Measurements from ENCODE around the gene HYCC1. TPM values are rescaled to one million over a fixed set of nuclear protein-coding genes. Genes with fewer than 3 reads are reported as not detected.

HYCC1 gene
- total RNA-seq, 1 experiment from 2014 or later, result 48.9 TPM

DNA sequence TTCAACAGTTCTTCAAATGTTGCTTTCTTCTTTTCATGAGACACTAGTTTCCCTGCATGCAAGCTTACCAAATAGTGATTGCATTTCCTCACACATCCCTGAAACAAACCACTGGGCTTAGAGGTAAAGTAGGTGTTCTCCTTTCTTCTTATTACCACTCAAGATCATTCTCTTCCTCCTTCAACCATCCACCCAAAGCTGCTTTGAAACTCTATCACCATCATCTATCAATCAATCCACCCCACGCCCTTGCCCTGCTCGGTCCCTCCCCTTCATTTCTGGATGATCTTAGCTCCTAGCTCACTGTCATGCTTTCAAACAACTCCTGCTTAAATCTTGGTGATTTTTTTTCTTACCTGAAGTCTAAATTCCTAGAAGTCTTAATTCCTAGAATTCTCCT is 18.9 kb downstream of the HYCC1 start:
- CTCF ChIA-PET, result interaction anchor here (0.5 to 1.3 kb wide), 5 partner anchors 15 to 277 kb away, joined by 3 to 4 read pairs (median 3); no protein-coding TSS in a partner anchor
- no peaks in the 10 kb centered on the region for H3K9me3 Mint-ChIP-seq (ENCODE audit: unreplicated experiment)
- H3K27ac Mint-ChIP-seq (ENCODE audit: low read depth, unreplicated experiment), result no peak overlapping the region
- intact Hi-C loops (cut with micrococcal nuclease), result no loop called here
- H3K4me1 Mint-ChIP-seq (ENCODE audit: insufficient read depth, unreplicated experiment), result peaks cover 22% of the 10 kb centered on the region
- H3K36me3 Mint-ChIP-seq (ENCODE audit: insufficient read depth, unreplicated experiment), result no peaks in the 10 kb centered on the region
- POLR2A ChIA-PET, result interaction anchor here (4.9 kb wide), 1 partner anchor 16 kb away, joined by 37 read pairs; no protein-coding TSS in a partner anchor
- no peak for DNase-seq (ENCODE audit: unreplicated experiment)
- H3K27me3 Mint-ChIP-seq (ENCODE audit: insufficient read depth, unreplicated experiment), result no peaks in the 10 kb centered on the region
- no TSS peak for BruUV-seq (replicated peaks)
- TF ChIP-seq, protein P1, sequence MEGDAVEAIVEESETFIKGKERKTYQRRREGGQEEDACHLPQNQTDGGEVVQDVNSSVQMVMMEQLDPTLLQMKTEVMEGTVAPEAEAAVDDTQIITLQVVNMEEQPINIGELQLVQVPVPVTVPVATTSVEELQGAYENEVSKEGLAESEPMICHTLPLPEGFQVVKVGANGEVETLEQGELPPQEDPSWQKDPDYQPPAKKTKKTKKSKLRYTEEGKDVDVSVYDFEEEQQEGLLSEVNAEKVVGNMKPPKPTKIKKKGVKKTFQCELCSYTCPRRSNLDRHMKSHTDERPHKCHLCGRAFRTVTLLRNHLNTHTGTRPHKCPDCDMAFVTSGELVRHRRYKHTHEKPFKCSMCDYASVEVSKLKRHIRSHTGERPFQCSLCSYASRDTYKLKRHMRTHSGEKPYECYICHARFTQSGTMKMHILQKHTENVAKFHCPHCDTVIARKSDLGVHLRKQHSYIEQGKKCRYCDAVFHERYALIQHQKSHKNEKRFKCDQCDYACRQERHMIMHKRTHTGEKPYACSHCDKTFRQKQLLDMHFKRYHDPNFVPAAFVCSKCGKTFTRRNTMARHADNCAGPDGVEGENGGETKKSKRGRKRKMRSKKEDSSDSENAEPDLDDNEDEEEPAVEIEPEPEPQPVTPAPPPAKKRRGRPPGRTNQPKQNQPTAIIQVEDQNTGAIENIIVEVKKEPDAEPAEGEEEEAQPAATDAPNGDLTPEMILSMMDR (IDR thresholded peaks at IDR 0.05; ENCODE audit: unreplicated experiment), result no peak
- no peak overlapping the region for H3K4me3 Mint-ChIP-seq (ENCODE audit: unreplicated experiment)

DNA sequence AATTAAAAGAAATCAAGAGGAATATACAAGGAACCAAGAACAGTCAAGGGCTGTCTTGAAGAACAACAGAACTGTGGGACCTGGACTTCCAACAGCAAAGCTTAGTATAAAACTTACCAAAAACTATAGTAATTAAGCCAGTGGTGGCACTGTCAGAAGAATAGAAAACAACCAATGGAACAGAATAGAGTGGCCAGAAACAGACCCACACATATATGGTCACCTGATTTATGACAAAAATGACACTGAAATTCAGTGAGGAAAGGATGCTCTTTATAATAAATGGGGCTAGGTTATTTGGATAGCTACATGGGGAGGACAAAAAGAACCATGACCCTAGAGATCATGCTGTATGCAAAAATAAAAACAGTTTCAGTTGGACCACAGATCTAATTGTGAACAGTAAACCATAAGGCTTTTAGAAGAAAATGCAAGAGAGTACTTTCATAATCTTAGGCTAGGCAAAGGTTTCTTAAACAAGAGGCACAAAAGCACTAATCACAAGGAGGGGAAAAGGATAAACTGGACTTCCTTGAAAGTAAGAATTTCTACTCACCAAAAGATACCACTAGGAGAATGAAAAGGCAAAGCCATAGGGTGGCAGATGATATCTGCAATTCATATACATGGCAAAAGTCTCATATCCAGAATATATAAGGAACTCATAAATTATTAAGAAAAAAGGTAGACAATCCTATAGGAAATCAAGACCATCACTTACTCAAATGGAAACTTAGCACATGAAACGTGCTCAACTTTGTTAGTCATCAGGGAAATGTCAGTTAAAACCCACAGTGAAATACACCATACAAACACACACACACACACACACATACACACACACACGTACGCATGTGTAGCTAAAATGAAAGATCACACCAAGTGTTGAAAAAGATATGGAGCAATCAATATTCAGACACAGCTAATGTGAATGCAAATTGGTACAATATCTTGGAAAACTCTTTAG is 20.8 kb downstream of the HYCC1 start:
- Mint-ChIP-seq H3K36me3 (ENCODE audit: insufficient read depth, unreplicated experiment) (peaks cover 5% of the 10 kb centered on the region), H3K4me1 (ENCODE audit: insufficient read depth, unreplicated experiment) (peaks cover 15% of the 10 kb centered on the region), H3K4me3 (ENCODE audit: unreplicated experiment) (no peak overlapping the region), H3K9me3 (ENCODE audit: unreplicated experiment) (no peaks in the 10 kb centered on the region), H3K27ac (ENCODE audit: low read depth, unreplicated experiment) (no peak overlapping the region), H3K27me3 (ENCODE audit: insufficient read depth, unreplicated experiment) (no peaks in the 10 kb centered on the region)
- DNase-seq (ENCODE audit: unreplicated experiment), result no peak
- CTCF ChIA-PET, result no interaction called here
- TF ChIP-seq, protein P1 (IDR thresholded peaks at IDR 0.05; ENCODE audit: unreplicated experiment), result no peak
- intact Hi-C loops (cut with micrococcal nuclease), result no loop called here
- POLR2A ChIA-PET, result interaction anchor here (0.6 to 4.9 kb wide), 3 partner anchors 11 to 97 kb away, joined by 3 to 37 read pairs (median 3); no protein-coding TSS in a partner anchor
- no TSS peak for BruUV-seq (replicated peaks)

DNA sequence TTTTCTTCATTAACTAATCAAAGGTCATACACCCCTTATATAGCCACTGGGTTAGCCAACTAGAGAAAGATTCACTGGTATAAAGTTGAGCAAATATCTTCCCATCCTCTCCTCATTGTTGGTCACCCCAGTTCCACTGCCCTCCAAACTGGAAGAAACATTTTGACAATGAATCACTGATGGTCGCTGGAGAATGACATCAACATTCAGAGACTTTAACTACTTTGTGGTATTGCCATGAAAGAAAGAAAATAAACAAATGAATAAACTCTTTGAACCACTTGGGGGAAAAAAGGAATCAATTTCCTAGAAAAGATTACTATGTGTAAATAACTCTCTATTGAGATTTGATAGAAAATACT is 23.4 kb downstream of the HYCC1 start:
- no peak for DNase-seq (ENCODE audit: unreplicated experiment)
- H3K27me3 Mint-ChIP-seq (ENCODE audit: insufficient read depth, unreplicated experiment), result no peaks in the 10 kb centered on the region
- H3K9me3 Mint-ChIP-seq (ENCODE audit: unreplicated experiment), result no peaks in the 10 kb centered on the region
- intact Hi-C loops (cut with micrococcal nuclease), result no loop called here
- TF ChIP-seq, protein P1 (IDR thresholded peaks at IDR 0.05; ENCODE audit: unreplicated experiment), result no peak
- H3K27ac Mint-ChIP-seq (ENCODE audit: low read depth, unreplicated experiment), result peak overlapping the region; percentile 14
- peaks cover 8% of the 10 kb centered on the region for H3K4me1 Mint-ChIP-seq (ENCODE audit: insufficient read depth, unreplicated experiment)
- POLR2A ChIA-PET, result interaction anchor here (1.6 to 1.7 kb wide), 2 partner anchors 10 to 21 kb away, joined by 6 read pairs; no protein-coding TSS in a partner anchor
- no TSS peak for BruUV-seq (replicated peaks)
- CTCF ChIA-PET, result no interaction called here
- no peak overlapping the region for H3K4me3 Mint-ChIP-seq (ENCODE audit: unreplicated experiment)
- peaks cover 5% of the 10 kb centered on the region for H3K36me3 Mint-ChIP-seq (ENCODE audit: insufficient read depth, unreplicated experiment)
